Tibial nerve (tissue), 4 donors: ENCODE measurements around the gene ANKRD66. TPM values are rescaled to one million over a fixed set of nuclear protein-coding genes. Genes with fewer than 3 reads are reported as not detected.

ENCODE experiments used
- DNase-seq, 2 donors: peaks; one replicate each; pipeline ENCODE4 v3.0.0-alpha.2; 2019; ENCODE audit warnings: low spot score in 2 of 2
- H3K27ac ChIP-seq, 4 donors: fragments of 200-600 bp; sonication (generic) in 3 of 4; one replicate each; pipeline ENCODE4 v1.5.1; 2017 to 2019; ENCODE audit warnings: mild to moderate bottlenecking in 1 of 4
- H3K27me3 ChIP-seq, 2 donors: fragments of 200-600 bp; sonication (generic) in 1 of 2; one replicate each; pipeline versions ENCODE4 v1.5.1 to v1.6.0; 2017 to 2019
- H3K36me3 ChIP-seq, 3 donors: fragments of 200-600 bp; sonication (generic); one replicate each; pipeline ENCODE4 v1.5.1; 2018 to 2019
- H3K4me1 ChIP-seq, 4 donors: fragments of 200-600 bp; sonication (generic) in 3 of 4; one replicate each; pipeline ENCODE4 v1.5.1; 2017 to 2019
- H3K4me3 ChIP-seq, 4 donors: fragments of 200-600 bp; sonication (generic) in 3 of 4; one replicate each; pipeline ENCODE4 v1.5.1; 2017 to 2019; ENCODE audit warnings: mild to moderate bottlenecking in 1 of 4, moderate library complexity in 1 of 4
- H3K9me3 ChIP-seq, 4 donors: fragments of 200-600 bp; sonication (generic) in 3 of 4; one replicate each; pipeline ENCODE4 v1.5.1; 2017 to 2019
- EP300 ChIP-seq, 2 donors: sonication (generic); formaldehyde crosslinking; IDR thresholded peaks; one replicate each; pipeline ENCODE4 v1.6.1; 2017; ENCODE audit warnings: antibody characterized with exemption in 2 of 2, mild to moderate bottlenecking in 1 of 2
- POLR2A ChIP-seq, 2 donors: fragments of 450-650 bp; IDR thresholded peaks; one replicate each; pipeline ENCODE4 v1.6.1; 2017; ENCODE audit warnings: antibody characterized with exemption in 2 of 2, mild to moderate bottlenecking in 2 of 2, moderate library complexity in 2 of 2
- WGBS, 2 donors: methylation state at CpG; one replicate each; pipeline ENCODE4 v1.1.5; 2018; 5-methylcytosine and 5-hydroxymethylcytosine counted together
- total RNA-seq, 4 donors: library from RNA; depleted of rRNA; stranded (reverse); fragments of >200 nt; gene quantifications; one replicate each; pipeline ENCODE4 v1.1.0, GENCODE V29; 2016
- TF ChIP-seq, protein P1 (sequence below), 5 experiments: fragments of 200-600 bp in 3 of 5; fragments of 450-650 bp in 2 of 5; sonication (generic) in 3 of 5; IDR thresholded peaks; one replicate each; pipeline ENCODE4 v1.5.1; 2016 to 2019; ENCODE audit warnings: antibody characterized with exemption in 5 of 5, mild to moderate bottlenecking in 3 of 5, moderate library complexity in 2 of 5

ANKRD66 gene
- total RNA-seq, result not detected

DNA sequence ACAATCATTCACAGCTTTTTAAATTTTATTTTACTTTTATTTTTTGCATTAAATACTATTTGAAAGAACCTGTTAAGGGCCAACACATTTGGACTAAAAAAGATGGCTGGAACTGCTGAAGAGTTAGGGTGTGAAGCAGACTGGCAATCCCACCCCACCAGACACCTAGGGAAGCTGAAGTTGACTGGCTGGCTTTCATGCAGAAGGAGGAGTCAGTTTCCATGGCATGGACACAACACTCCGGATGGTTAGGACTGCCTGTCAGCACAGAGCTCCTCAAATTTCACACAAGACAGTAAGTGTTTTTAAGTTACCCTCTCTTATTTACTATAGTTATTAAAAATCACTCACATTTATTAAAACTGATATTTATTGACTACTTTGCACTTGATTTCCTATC, at the start of gene ANKRD66:
TSS of gene ANKRD66 (plus strand) at position 238 of the 400 bp plus-strand sequence. CDS start 5,016 bp downstream, outside the sequence.
- Histone ChIP-seq H3K27me3 (no peaks in the 10 kb centered on the region), H3K4me3 (no peak within 1 kb of the TSS), H3K36me3 (no peaks in the 10 kb centered on the region), H3K4me1 (no peaks in the 10 kb centered on the region), H3K9me3 (no peaks in the 10 kb centered on the region), H3K27ac (no peak within 1 kb of the TSS)
- WGBS, 2 donors, result 50% methylated on average over 1 of the region's 1 CpG
- DNase-seq, result no peak
- no peak for TF ChIP-seq EP300 (IDR thresholded peaks at IDR 0.05)
- TF ChIP-seq, protein P1, sequence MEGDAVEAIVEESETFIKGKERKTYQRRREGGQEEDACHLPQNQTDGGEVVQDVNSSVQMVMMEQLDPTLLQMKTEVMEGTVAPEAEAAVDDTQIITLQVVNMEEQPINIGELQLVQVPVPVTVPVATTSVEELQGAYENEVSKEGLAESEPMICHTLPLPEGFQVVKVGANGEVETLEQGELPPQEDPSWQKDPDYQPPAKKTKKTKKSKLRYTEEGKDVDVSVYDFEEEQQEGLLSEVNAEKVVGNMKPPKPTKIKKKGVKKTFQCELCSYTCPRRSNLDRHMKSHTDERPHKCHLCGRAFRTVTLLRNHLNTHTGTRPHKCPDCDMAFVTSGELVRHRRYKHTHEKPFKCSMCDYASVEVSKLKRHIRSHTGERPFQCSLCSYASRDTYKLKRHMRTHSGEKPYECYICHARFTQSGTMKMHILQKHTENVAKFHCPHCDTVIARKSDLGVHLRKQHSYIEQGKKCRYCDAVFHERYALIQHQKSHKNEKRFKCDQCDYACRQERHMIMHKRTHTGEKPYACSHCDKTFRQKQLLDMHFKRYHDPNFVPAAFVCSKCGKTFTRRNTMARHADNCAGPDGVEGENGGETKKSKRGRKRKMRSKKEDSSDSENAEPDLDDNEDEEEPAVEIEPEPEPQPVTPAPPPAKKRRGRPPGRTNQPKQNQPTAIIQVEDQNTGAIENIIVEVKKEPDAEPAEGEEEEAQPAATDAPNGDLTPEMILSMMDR (IDR thresholded peaks at IDR 0.05), result no peak

DNA sequence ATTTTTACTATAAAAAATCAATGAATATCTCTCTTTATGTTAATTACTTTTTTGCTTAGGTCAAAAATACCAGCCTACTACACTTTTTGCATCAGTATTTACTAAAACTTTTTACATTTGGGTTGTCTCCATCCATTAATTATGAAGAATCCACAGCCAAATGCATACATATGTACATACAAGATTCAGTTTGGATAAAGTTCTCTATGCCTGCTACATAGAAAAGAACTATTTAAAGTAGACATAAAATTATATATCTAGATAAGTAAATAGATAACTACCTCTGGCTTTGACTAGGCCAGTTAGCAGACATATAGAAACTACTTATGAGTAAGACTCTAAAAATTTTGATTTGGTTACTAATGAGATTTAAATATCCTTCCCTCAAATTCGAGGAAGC, 46.8 kb upstream of the ANKRD66 start:
- Histone ChIP-seq H3K4me3 (no peak overlapping the region), H3K27ac (no peak overlapping the region), H3K9me3 (no peaks in the 10 kb centered on the region), H3K36me3 (peaks cover 0 to 4% (median 0%) of the 10 kb centered on the region in 3 donors), H3K4me1 (no peaks in the 10 kb centered on the region), H3K27me3 (no peaks in the 10 kb centered on the region)
- no peak for TF ChIP-seq POLR2A (IDR thresholded peaks at IDR 0.05)
- no peak for DNase-seq
- WGBS, 2 donors, result 70 to 75% methylated on average over 1 of the region's 1 CpG

DNA sequence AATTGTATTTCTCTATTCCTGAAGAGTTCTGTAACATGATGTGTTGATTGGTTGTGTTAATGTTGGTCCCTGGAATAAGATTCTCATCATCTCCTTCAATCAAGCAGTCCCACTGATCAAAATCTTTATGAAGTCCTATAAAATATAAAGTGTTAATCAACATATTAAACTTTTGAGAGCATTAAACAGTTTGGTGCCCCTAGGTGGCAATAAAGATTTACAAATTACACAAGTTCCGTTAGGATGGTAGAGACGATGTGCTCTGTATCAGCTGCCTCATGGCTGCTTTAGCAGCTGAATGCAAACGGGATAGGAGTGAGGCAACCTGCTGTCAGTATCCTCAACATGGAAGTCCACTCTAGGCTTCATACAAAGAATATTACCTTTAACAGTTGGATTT, 42.2 kb upstream of the ANKRD66 start:
- H3K27ac ChIP-seq, result no peak overlapping the region
- no peaks in the 10 kb centered on the region for H3K27me3 ChIP-seq
- no peaks in the 10 kb centered on the region for H3K4me1 ChIP-seq
- no peak for DNase-seq
- TF ChIP-seq, protein P1 (IDR thresholded peaks at IDR 0.05), result peak in 3 of 5 experiments; percentile 20 to 32 (median 24)
- TF ChIP-seq POLR2A (IDR thresholded peaks at IDR 0.05), result no peak
- TF ChIP-seq EP300 (IDR thresholded peaks at IDR 0.05), result no peak
- H3K4me3 ChIP-seq, result no peak overlapping the region
- H3K9me3 ChIP-seq, result no peaks in the 10 kb centered on the region
- H3K36me3 ChIP-seq, result peaks cover 0 to 4% (median 0%) of the 10 kb centered on the region in 3 donors
- 6 to 12% methylated on average over 3 of the region's 3 CpGs for WGBS, 2 donors

DNA sequence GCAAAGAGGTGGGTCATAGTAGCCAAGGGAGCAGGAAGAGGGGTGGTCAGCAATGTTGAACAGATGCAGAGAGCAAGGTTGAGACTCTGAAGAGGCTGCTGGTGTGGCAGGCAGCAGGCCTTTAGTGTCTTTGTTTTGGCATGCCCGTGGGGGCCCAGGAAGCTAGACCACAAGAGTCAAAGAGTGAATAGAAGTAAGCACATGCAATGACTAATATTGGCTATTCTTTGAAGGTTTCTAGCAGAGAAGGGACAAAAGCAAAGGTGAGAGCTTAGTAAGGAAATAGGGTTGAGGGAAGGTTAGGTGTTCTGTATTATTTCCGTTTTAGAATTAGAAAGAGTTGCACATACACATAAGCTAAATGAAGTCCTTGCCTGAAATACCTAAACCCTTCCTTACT, 40.3 kb upstream of the ANKRD66 start:
- Histone ChIP-seq H3K27ac (no peak overlapping the region), H3K27me3 (no peaks in the 10 kb centered on the region), H3K36me3 (no peaks in the 10 kb centered on the region), H3K4me1 (no peaks in the 10 kb centered on the region), H3K9me3 (no peaks in the 10 kb centered on the region), H3K4me3 (no peak overlapping the region)
- TF ChIP-seq, protein P1 (IDR thresholded peaks at IDR 0.05), result no peak
- TF ChIP-seq POLR2A (IDR thresholded peaks at IDR 0.05) (no peak), EP300 (IDR thresholded peaks at IDR 0.05) (no peak)
- DNase-seq, result no peak
- whole genome bisulfite sequencing, 2 donors, result 86% methylated on average over 2 of the region's 2 CpGs

DNA sequence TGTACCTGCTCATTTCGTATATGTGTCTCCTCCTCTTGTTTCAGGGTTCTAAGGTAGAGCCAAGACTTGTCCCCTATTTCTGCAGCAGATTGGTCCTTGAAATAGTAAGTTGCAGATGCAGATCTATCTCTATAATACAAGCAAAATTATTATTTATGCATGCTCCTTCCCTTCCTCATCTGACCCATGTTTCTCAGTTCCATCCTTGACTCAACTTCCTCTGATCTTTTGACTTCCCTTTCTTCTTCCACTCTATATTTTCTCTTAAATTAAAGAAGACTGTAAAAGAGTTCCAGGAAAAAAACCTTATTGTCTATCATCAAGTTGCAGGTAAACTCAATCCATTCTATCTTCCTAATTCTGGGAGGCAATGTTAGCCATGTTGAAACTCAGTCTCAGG, 35.2 kb upstream of the ANKRD66 start:
- H3K27ac ChIP-seq, result no peak overlapping the region
- no peaks in the 10 kb centered on the region for H3K27me3 ChIP-seq
- H3K9me3 ChIP-seq, result no peaks in the 10 kb centered on the region
- H3K36me3 ChIP-seq, result no peaks in the 10 kb centered on the region
- no peak for TF ChIP-seq EP300 (IDR thresholded peaks at IDR 0.05)
- TF ChIP-seq POLR2A (IDR thresholded peaks at IDR 0.05), result no peak
- no peak overlapping the region for H3K4me3 ChIP-seq
- no peaks in the 10 kb centered on the region for H3K4me1 ChIP-seq
- DNase-seq, result no peak
- 88 to 93% methylated on average over 1 of the region's 1 CpG for WGBS, 2 donors

DNA sequence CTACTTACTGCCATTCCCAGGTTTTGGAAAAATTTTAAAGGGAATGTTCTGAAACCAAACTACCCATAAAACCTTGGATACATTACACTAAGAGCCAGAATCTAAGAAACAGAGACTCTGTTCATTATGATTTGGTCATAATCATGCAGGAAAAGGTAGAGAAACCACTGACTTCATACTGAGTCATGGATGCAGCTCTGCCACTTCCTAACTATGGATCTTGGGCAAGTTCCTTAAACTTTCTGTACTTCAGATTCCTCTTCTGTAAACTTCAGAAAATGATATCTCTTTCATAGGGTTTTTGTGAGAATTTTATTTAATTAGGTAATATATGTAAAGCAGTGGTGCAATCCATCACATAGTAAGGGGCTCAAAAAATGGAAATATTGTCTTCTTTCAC, 31.6 kb upstream of the ANKRD66 start:
- H3K36me3 ChIP-seq, result no peaks in the 10 kb centered on the region
- no peaks in the 10 kb centered on the region for H3K4me1 ChIP-seq
- no peaks in the 10 kb centered on the region for H3K27me3 ChIP-seq
- no peak overlapping the region for H3K27ac ChIP-seq
- DNase-seq, result no peak
- H3K9me3 ChIP-seq, result no peaks in the 10 kb centered on the region
- TF ChIP-seq, protein P1 (IDR thresholded peaks at IDR 0.05), result no peak
- TF ChIP-seq POLR2A (IDR thresholded peaks at IDR 0.05) (no peak), EP300 (IDR thresholded peaks at IDR 0.05) (no peak)
- H3K4me3 ChIP-seq, result no peak overlapping the region
